Natural killer cell (primary cell): ENCODE results near the gene SLC7A7. TPM values are rescaled to one million over a fixed set of nuclear protein-coding genes. Genes with fewer than 3 reads are reported as not detected.
A peak's percentile ranks its signal among the peaks of the same experiment; 100 is the strongest.

Source experiments
- ATAC-seq, 3 donors: fragments of 150-1000 bp in 2 of 3; fragments of 200-7000 bp in 1 of 3; cut with Tn5 transposase; 1 replicate in 1 of 3; 2 replicates in 2 of 3; pipeline ENCODE4 v1.10.0; 2021; ENCODE audit warnings: mild to moderate bottlenecking in 2 of 3, moderate library complexity in 2 of 3
- DNase-seq, 2 donors: peaks; one replicate each; pipeline versions ENCODE4 v3.0.0 to v3.0.0-alpha.2; 2013 to 2021; ENCODE audit warnings: mixed read lengths in 1 of 2
- H3K27ac ChIP-seq: one replicate; pipeline ENCODE4 v1.5.1; 2013; ENCODE audit warnings: mild to moderate bottlenecking, low read length
- H3K27me3 ChIP-seq: one replicate; pipeline ENCODE4 v1.6.1; 2013; ENCODE audit warnings: low read length; ENCODE audit not compliant: control insufficient read depth, insufficient read depth
- H3K36me3 ChIP-seq: one replicate; pipeline ENCODE4 v1.6.1; 2013; ENCODE audit warnings: low read length; ENCODE audit not compliant: control insufficient read depth, insufficient read depth
- H3K4me1 ChIP-seq: one replicate; pipeline ENCODE4 v1.6.1; 2013; ENCODE audit warnings: low read length; ENCODE audit not compliant: control insufficient read depth, insufficient read depth
- H3K4me3 ChIP-seq: one replicate; pipeline ENCODE4 v1.5.1; 2013; ENCODE audit warnings: low read length
- H3K9me3 ChIP-seq: one replicate; pipeline ENCODE4 v1.6.1; 2013; ENCODE audit warnings: low read length; ENCODE audit not compliant: control insufficient read depth, insufficient read depth
- H3K27ac Mint-ChIP-seq, 2 donors: one replicate each; pipeline ENCODE4 v1.8.0; 2022; ENCODE audit warnings: mild to moderate bottlenecking in 2 of 2, mixed read lengths in 2 of 2, moderate library complexity in 1 of 2
- H3K27me3 Mint-ChIP-seq, 2 donors: one replicate each; pipeline ENCODE4 v1.8.0; 2022; ENCODE audit warnings: low read depth in 2 of 2, mixed read lengths in 2 of 2
- H3K36me3 Mint-ChIP-seq: one replicate; pipeline ENCODE4 v1.8.0; 2022; ENCODE audit warnings: mixed read lengths
- H3K4me1 Mint-ChIP-seq, 2 donors: one replicate each; pipeline ENCODE4 v1.8.0; 2022; ENCODE audit warnings: mixed read lengths in 2 of 2
- H3K4me3 Mint-ChIP-seq: one replicate; pipeline ENCODE4 v1.8.0; 2022; ENCODE audit warnings: mild to moderate bottlenecking, moderate library complexity, mixed read lengths
- H3K9me3 Mint-ChIP-seq, 2 donors: one replicate each; pipeline ENCODE4 v1.8.0; 2022; ENCODE audit warnings: mixed read lengths in 2 of 2
- WGBS: methylation state at CpG from one replicate; pipeline ENCODE4 v1.1.7; 2013; ENCODE audit warnings: missing lambda C conversion rate; ENCODE audit not compliant: insufficient coverage; 5-methylcytosine and 5-hydroxymethylcytosine counted together
- intact Hi-C: fragments of 100-400 bp; cut with micrococcal nuclease; formaldehyde crosslinking; loops from one replicate; pipeline ENCODE4 v1.14.2; 2022
- total RNA-seq, 4 donors: library from RNA; stranded (reverse); fragments of 120-200 nt in 1 of 4; gene quantifications; one replicate each; pipeline versions ENCODE4 v1.2.3 to v1.2.4, GENCODE V29; 2013 to 2022
- TF ChIP-seq, protein P1 (sequence below): fragments of 200-600 bp; IDR thresholded peaks from one replicate; pipeline ENCODE4 v1.8.0; 2022; ENCODE audit warnings: antibody characterized with exemption

The SLC7A7 gene
- total RNA-seq, 3 donors from 2014 or later (not counting 1 experiment from before 2014, with no cell fraction given) = 4.3 to 16.8 (median 9.6) TPM

DNA sequence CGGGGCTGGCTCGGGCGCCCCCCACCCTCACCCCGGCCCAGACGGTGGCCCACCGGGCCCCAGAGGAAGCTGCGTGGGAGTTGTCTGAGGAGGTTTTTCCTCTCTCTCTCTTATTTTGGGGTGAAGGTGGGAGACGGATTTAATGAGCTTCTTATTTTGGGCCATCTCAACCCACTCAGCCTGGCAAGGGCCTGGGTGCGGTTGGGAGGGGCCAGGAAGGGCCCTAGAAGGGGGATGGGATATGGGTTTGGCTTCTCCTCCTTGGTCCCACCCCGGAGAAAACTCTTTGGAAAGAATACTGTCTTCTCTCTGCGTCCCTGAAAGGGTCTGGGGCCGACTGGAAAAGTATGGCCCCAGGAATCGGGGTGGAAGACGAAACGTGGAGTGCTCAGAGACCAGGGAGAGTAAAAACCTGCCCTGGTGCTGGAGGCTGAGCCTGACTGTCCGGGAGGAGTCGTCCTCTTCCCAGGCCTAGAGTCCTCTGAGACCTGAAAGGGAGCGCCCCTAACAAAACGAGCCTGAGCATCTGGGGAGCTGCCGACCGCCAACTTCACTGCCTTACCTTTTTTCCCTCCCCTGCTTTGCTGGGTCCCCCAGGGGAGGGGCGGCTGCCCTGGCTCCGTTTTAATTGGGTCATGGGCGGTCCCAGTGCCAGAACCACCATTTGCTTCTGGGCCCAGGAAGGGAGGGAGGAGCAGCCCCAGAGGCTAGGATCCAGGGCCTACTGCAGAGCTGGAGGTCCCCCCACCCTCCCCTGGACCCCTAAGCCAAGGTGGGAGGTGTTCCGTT lies 22.7 kb upstream of the SLC7A7 start:
- peaks cover 24 to 31% of the 10 kb centered on the region in 2 donors for H3K27me3 Mint-ChIP-seq
- WGBS = 81% methylated on average over 18 of the region's 25 CpGs
- H3K4me3 ChIP-seq = no peak overlapping the region
- peak overlapping the region in 1 of 2 donors; percentile 90 for H3K27ac Mint-ChIP-seq
- no peaks in the 10 kb centered on the region for H3K9me3 ChIP-seq
- peaks cover 15% of the 10 kb centered on the region for H3K4me1 ChIP-seq
- H3K9me3 Mint-ChIP-seq = no peaks in the 10 kb centered on the region
- TF ChIP-seq, protein P1, sequence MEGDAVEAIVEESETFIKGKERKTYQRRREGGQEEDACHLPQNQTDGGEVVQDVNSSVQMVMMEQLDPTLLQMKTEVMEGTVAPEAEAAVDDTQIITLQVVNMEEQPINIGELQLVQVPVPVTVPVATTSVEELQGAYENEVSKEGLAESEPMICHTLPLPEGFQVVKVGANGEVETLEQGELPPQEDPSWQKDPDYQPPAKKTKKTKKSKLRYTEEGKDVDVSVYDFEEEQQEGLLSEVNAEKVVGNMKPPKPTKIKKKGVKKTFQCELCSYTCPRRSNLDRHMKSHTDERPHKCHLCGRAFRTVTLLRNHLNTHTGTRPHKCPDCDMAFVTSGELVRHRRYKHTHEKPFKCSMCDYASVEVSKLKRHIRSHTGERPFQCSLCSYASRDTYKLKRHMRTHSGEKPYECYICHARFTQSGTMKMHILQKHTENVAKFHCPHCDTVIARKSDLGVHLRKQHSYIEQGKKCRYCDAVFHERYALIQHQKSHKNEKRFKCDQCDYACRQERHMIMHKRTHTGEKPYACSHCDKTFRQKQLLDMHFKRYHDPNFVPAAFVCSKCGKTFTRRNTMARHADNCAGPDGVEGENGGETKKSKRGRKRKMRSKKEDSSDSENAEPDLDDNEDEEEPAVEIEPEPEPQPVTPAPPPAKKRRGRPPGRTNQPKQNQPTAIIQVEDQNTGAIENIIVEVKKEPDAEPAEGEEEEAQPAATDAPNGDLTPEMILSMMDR = no peak
- no peaks in the 10 kb centered on the region for H3K36me3 Mint-ChIP-seq
- H3K27ac ChIP-seq = no peak overlapping the region
- H3K36me3 ChIP-seq = peaks cover 9% of the 10 kb centered on the region
- ATAC-seq (no peak), DNase-seq (no peak)
- intact Hi-C loops = no loop called here
- H3K4me3 Mint-ChIP-seq = peak overlapping the region; percentile 50
- H3K27me3 ChIP-seq = peaks cover 20% of the 10 kb centered on the region
- H3K4me1 Mint-ChIP-seq = peaks cover 7 to 18% of the 10 kb centered on the region in 2 donors

DNA sequence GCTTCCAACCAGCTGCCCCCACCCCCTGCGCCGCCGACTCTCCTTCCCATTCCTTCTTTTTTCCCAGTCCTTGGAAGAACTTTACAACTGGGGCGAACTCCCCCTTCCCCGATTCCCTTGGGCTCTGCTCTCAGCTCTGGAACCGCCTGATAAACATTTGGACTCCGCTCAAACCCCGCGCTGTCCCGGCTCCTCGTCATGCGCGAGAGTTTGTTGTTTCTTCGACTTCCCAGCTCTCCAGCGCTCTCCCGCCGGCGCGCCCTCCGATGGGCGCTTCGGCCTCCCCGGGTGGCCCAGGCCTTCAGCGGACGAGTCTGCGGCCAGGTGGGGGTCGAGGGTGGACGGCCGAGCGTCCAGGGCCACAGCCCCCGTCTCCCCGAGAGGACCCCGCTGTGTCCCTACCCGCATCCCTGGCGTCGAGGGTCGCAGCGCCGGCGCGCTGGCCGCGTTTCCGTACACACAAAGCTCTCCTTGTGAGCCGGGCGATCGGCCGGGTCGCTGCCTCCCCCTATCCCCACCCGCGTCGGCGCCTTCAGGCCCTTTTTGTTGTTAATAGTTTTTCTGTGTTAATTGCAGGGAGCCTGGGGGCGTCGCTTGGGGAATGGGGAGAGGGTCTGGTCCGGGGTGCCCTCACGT lies 22.0 kb upstream of the SLC7A7 start:
- Histone ChIP-seq H3K4me3 (peak overlapping the region; percentile 30), H3K27me3 (peaks cover 20% of the 10 kb centered on the region), H3K27ac (no peak overlapping the region), H3K36me3 (peaks cover 9% of the 10 kb centered on the region), H3K9me3 (no peaks in the 10 kb centered on the region), H3K4me1 (peaks cover 15% of the 10 kb centered on the region)
- Mint-ChIP-seq H3K9me3 (no peaks in the 10 kb centered on the region), H3K36me3 (no peaks in the 10 kb centered on the region), H3K27ac (peak overlapping the region in 1 of 2 donors; percentile 90), H3K4me3 (peak overlapping the region; percentile 86), H3K4me1 (peaks cover 7 to 18% of the 10 kb centered on the region in 2 donors), H3K27me3 (peaks cover 24 to 31% of the 10 kb centered on the region in 2 donors)
- TF ChIP-seq, protein P1 = no peak
- ATAC-seq (peak in 1 of 3 donors; percentile 38), DNase-seq (peak in 1 of 2 donors; percentile 41)
- 4% methylated on average over 46 of the region's 57 CpGs for WGBS
- intact Hi-C loops = no loop called here

DNA sequence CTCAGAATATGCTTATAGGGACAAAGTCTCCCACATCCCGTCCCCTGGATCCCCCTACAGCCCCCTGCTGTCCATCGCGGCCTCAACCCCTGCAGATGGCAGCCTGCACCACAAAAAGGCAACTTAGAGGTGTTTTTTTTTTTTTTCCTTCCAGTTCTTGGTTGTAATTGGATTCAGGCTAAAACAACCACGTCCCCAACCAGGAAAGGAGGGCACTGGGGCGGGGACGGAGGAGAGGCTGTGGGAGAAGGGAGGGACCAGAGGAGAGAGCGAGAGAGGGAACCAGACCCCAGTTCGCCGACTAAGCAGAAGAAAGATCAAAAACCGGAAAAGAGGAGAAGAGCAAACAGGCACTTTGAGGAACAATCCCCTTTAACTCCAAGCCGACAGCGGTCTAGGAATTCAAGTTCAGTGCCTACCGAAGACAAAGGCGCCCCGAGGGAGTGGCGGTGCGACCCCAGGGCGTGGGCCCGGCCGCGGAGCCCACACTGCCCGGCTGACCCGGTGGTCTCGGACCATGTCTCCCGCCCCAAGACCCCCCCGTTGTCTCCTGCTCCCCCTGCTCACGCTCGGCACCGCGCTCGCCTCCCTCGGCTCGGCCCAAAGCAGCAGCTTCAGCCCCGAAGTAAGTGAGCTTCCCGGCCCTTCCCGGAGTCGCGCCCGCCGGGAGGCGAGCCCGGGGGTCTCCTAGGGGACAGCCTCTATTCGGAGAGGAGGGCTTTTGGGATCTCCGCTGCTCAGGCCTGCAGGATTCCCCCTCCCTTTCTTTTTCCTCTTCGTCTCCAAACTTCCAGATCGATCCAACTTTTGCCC lies 21.3 kb upstream of the SLC7A7 start, which contains the start of gene MMP14:
TSS of gene MMP14 (plus strand) at position 285 of the 813 bp plus-strand sequence. CDS start at position 518, 233 bp downstream.
- Mint-ChIP-seq H3K4me1 (peaks cover 7 to 18% of the 10 kb centered on the region in 2 donors), H3K9me3 (no peaks in the 10 kb centered on the region), H3K4me3 (peak within 1 kb of the TSS; percentile 86), H3K27me3 (peaks cover 24 to 31% of the 10 kb centered on the region in 2 donors), H3K36me3 (no peaks in the 10 kb centered on the region), H3K27ac (peak within 1 kb of the TSS in 1 of 2 donors; percentile 90)
- H3K27me3 ChIP-seq = peaks cover 20% of the 10 kb centered on the region
- DNase-seq = no peak
- no peak within 1 kb of the TSS for H3K27ac ChIP-seq
- peaks cover 15% of the 10 kb centered on the region for H3K4me1 ChIP-seq
- 19% methylated on average over 45 of the region's 46 CpGs for WGBS
- ATAC-seq = no peak
- intact Hi-C loops = no loop called here
- peak within 1 kb of the TSS; percentile 30 for H3K4me3 ChIP-seq
- TF ChIP-seq, protein P1 = no peak
- peaks cover 9% of the 10 kb centered on the region for H3K36me3 ChIP-seq
- no peaks in the 10 kb centered on the region for H3K9me3 ChIP-seq
